ENCODE measurements around the gene CNOT11. TPM values are rescaled to one million over a fixed set of nuclear protein-coding genes. Genes with fewer than 3 reads are reported as not detected.
"Not testable (repeated sequence)": the region's sequence is repeated elsewhere in the genome, so short reads cannot be mapped to it uniquely, and the experiment has no call there.

CNOT11 gene
- polyA plus RNA-seq, 1 experiment: 63.0 TPM

DNA sequence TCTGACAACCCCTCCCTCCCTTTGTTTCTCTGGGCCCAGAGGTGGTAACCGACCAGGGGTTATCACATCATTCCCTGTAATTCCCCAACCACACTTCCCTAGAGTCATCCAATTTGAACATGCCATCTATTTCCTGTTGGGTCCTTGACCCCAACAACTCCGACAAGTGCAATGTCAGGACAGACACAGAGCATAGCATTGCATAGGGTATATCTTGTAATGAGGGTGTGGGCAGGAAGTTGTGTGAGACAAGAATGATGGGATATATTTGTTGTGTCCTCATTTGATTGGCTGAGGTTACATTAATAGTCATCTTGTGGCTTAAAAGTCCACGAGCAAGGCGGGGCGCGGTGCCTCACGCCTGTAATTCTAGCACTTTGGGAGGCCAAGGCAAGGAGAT lies 33.4 kb upstream of the CNOT11 start:
- TF ChIP-seq, protein P1, sequence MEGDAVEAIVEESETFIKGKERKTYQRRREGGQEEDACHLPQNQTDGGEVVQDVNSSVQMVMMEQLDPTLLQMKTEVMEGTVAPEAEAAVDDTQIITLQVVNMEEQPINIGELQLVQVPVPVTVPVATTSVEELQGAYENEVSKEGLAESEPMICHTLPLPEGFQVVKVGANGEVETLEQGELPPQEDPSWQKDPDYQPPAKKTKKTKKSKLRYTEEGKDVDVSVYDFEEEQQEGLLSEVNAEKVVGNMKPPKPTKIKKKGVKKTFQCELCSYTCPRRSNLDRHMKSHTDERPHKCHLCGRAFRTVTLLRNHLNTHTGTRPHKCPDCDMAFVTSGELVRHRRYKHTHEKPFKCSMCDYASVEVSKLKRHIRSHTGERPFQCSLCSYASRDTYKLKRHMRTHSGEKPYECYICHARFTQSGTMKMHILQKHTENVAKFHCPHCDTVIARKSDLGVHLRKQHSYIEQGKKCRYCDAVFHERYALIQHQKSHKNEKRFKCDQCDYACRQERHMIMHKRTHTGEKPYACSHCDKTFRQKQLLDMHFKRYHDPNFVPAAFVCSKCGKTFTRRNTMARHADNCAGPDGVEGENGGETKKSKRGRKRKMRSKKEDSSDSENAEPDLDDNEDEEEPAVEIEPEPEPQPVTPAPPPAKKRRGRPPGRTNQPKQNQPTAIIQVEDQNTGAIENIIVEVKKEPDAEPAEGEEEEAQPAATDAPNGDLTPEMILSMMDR (IDR thresholded peaks at IDR 0.05; ENCODE audit: insufficient read depth, low read depth, low read length): no peak
- CTCF ChIA-PET: interaction anchor here (5.7 kb wide), 1 partner anchor 13 kb away, joined by 29 read pairs; no protein-coding TSS in a partner anchor

DNA sequence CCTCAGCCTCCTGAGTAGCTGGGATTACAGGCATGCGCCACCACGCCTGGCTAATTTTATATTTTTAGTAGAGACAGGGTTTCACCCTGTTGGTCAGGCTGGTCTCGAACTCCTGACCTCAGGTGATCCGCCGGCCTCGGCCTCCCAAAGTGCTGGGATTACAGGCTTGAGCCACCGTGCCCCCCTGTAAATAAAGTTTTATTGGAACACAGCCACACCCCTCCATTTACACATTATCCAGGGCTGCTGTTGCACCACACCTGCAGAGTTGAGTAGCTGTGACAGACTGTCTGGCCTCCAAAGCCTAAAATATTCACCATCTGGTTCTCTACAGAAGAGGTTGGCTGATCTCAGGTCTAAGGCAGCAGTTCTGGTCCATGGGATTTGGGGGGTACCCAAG lies 32.6 kb upstream of the CNOT11 start:
- POLR2A ChIA-PET; DNase-seq (ENCODE audit: low read depth); H3K36me3 ChIP-seq (ENCODE audit: control insufficient read depth, insufficient read depth, low read length); H3K4me3 ChIP-seq (ENCODE audit: low read depth, low read length); H3K27me3 ChIP-seq (ENCODE audit: control insufficient read depth, insufficient read depth, low read length): not testable (repeated sequence)
- CTCF ChIA-PET: interaction anchor here (5.7 kb wide), 1 partner anchor 13 kb away, joined by 29 read pairs; no protein-coding TSS in a partner anchor

More for the DNA sequence above, 33.4 kb upstream of the CNOT11 start:
- H3K36me3 ChIP-seq (ENCODE audit: control insufficient read depth, insufficient read depth, low read length): no peaks in the 10 kb centered on the region
- peaks cover 3% of the 10 kb centered on the region; the same call in 1 of the 2 replicates for H3K27me3 ChIP-seq (ENCODE audit: control insufficient read depth, insufficient read depth, low read length)
- no peak for DNase-seq (ENCODE audit: low read depth)
- POLR2A ChIA-PET: no interaction called here
- H3K4me3 ChIP-seq (ENCODE audit: low read depth, low read length): no peak overlapping the region

DNA sequence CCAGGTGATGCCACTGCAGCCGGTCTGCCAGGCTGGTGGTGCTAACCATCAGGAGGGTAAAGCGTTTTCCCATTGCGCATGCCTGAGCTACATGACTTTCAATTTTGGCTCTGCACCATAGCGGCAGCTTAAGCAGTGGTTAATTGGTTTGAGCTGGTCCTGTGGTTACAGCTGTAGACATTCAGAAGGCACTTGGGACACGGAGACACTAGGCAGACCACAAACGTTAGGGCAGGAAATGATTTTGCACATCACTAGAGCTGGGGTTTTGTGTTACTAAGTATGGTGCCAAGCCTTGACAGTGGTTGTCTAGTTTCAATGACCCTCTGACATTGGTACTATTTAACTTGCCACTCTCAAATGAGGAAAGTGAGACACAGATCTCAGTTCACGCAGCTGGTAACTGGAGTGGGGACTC lies 28.9 kb upstream of the CNOT11 start:
- no peak for DNase-seq (ENCODE audit: low read depth)
- H3K36me3 ChIP-seq (ENCODE audit: control insufficient read depth, insufficient read depth, low read length): no peaks in the 10 kb centered on the region
- CTCF ChIA-PET: interaction anchor here (1.0 to 1.2 kb wide), 2 partner anchors 13 to 16 kb away, joined by 3 read pairs; no protein-coding TSS in a partner anchor
- TF ChIP-seq, protein P1 (IDR thresholded peaks at IDR 0.05; ENCODE audit: insufficient read depth, low read depth, low read length): no peak
- POLR2A ChIA-PET: no interaction called here
- H3K4me3 ChIP-seq (ENCODE audit: low read depth, low read length): no peak overlapping the region
- H3K27me3 ChIP-seq (ENCODE audit: control insufficient read depth, insufficient read depth, low read length): peaks cover 1% of the 10 kb centered on the region; the same call in 1 of the 2 replicates

DNA sequence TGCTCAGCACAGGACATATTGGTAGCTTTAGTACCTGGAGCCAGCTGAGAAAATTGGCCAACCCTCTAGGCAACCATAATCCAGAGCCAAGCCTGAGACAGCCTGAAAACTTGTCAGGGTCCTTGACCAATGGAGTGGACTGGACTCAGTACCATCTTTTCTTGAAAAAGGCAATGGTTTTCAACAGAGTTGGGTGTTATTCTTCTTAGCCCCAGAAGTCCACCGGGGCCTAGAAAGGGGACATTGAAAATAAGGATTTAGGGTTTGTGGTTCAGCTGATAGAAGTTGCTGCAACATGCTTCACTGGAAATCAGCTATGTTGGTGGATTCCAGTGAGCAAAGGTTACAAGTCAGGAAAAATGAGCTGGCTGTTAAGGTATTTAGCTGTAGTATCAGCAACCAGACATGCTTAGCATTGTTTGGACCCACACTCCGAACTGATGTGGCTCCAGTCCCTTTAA lies 22.1 kb upstream of the CNOT11 start:
- TF ChIP-seq, protein P1 (IDR thresholded peaks at IDR 0.05; ENCODE audit: insufficient read depth, low read depth, low read length): no peak
- POLR2A ChIA-PET: no interaction called here
- H3K36me3 ChIP-seq (ENCODE audit: control insufficient read depth, insufficient read depth, low read length): no peaks in the 10 kb centered on the region
- no peak for DNase-seq (ENCODE audit: low read depth)
- H3K27me3 ChIP-seq (ENCODE audit: control insufficient read depth, insufficient read depth, low read length): no peaks in the 10 kb centered on the region
- CTCF ChIA-PET: interaction anchor here (0.7 to 3.3 kb wide), 4 partner anchors 10 to 25 kb away, joined by 3 to 18 read pairs (median 3); no protein-coding TSS in a partner anchor
- no peak overlapping the region for H3K4me3 ChIP-seq (ENCODE audit: low read depth, low read length)

DNA sequence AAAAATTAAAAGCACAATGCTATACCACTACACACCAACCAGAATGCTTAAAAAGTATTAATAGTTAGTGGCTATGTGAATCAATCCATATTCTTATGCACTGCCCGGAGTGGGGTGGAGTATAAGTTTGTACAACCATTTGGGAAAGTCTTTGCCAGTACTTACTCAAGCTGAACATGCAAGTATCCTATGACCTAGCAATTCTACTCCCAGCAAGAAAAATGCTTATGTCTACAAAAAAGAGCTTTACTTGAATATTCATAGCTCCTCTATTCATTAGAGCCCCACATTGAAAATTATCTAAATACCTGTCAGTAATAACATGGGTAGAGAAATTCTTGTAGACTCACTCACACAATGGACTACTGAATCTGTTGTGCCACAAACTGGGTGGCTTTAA lies 21.4 kb upstream of the CNOT11 start:
- Histone ChIP-seq H3K36me3 (ENCODE audit: control insufficient read depth, insufficient read depth, low read length) (no peaks in the 10 kb centered on the region), H3K27me3 (ENCODE audit: control insufficient read depth, insufficient read depth, low read length) (no peaks in the 10 kb centered on the region), H3K4me3 (ENCODE audit: low read depth, low read length) (no peak overlapping the region)
- no peak for DNase-seq (ENCODE audit: low read depth)
- ChIA-PET CTCF (interaction anchor here (1.2 to 3.3 kb wide), 3 partner anchors 9 to 15 kb away, joined by 3 to 18 read pairs (median 4); no protein-coding TSS in a partner anchor), POLR2A (no interaction called here)
- TF ChIP-seq, protein P1 (IDR thresholded peaks at IDR 0.05; ENCODE audit: insufficient read depth, low read depth, low read length): no peak

Data from BJ (cell line).